Peyer's patch (tissue), 4 donors: ENCODE measurements around the gene TPI1. TPM values are rescaled to one million over a fixed set of nuclear protein-coding genes. Genes with fewer than 3 reads are reported as not detected.

Experiments
- DNase-seq, 3 donors: peaks; one replicate each; pipeline ENCODE4 v3.0.0-alpha.2; 2017 to 2019
- H3K27ac ChIP-seq, 4 donors: fragments of 200-600 bp; sonication (generic); one replicate each; pipeline ENCODE4 v1.5.1; 2016 to 2019
- H3K27me3 ChIP-seq, 2 donors: fragments of 200-600 bp; sonication (generic); one replicate each; pipeline ENCODE4 v1.5.1; 2019
- H3K36me3 ChIP-seq, 3 donors: fragments of 200-600 bp; sonication (generic); one replicate each; pipeline ENCODE4 v1.5.1; 2016 to 2019
- H3K4me1 ChIP-seq, 4 donors: fragments of 200-600 bp; sonication (generic); one replicate each; pipeline ENCODE4 v1.5.1; 2016 to 2019
- H3K4me3 ChIP-seq, 4 donors: fragments of 200-600 bp; sonication (generic); 1 replicate in 3 of 4; 2 replicates in 1 of 4; pipeline ENCODE4 v1.5.1; 2016 to 2019; ENCODE audit warnings: mild to moderate bottlenecking in 1 of 4
- H3K9me3 ChIP-seq, 4 donors: fragments of 200-600 bp; sonication (generic); one replicate each; pipeline ENCODE4 v1.5.1; 2016 to 2019; ENCODE audit warnings: mild to moderate bottlenecking in 1 of 4
- CTCF ChIP-seq, 6 experiments: fragments of 450-650 bp in 4 of 6; fragments of 200-600 bp in 2 of 6; sonication (generic) in 1 of 6; IDR thresholded peaks; one replicate each; pipeline ENCODE4 v1.5.1; 2017 to 2019; ENCODE audit warnings: antibody characterized with exemption in 6 of 6, mild to moderate bottlenecking in 3 of 6, moderate library complexity in 1 of 6
- POLR2A ChIP-seq, 2 donors: fragments of 450-650 bp; IDR thresholded peaks; one replicate each; pipeline ENCODE4 v1.5.1; 2017; ENCODE audit warnings: antibody characterized with exemption in 2 of 2, mild to moderate bottlenecking in 2 of 2, moderate library complexity in 2 of 2
- total RNA-seq, 4 donors: library from RNA; depleted of rRNA; stranded (reverse); fragments of >200 nt; gene quantifications; one replicate each; pipeline ENCODE4 v1.1.0, GENCODE V29; 2016

Gene TPI1
- total RNA-seq, 4 donors from 2014 or later, result 591 to 1,061 (median 658) TPM

- Histone ChIP-seq H3K36me3 (peaks cover 0 to 50% (median 0%) of the 10 kb centered on the region in 3 donors), H3K4me3 (no peak overlapping the region), H3K4me1 (peaks cover 0 to 14% (median 7%) of the 10 kb centered on the region in 4 donors), H3K9me3 (no peaks in the 10 kb centered on the region), H3K27ac (no peak overlapping the region), H3K27me3 (no peaks in the 10 kb centered on the region)
- no peak for DNase-seq
- TF ChIP-seq POLR2A (IDR thresholded peaks at IDR 0.05) (no peak), CTCF (IDR thresholded peaks at IDR 0.05) (no peak)
Observed at GRCh38 chr12:6855322-6855721, 12.0 kb upstream of the TPI1 start.

- Histone ChIP-seq H3K27me3 (no peaks in the 10 kb centered on the region), H3K4me3 (no peak overlapping the region), H3K36me3 (peaks cover 0 to 83% (median 0%) of the 10 kb centered on the region in 3 donors), H3K9me3 (no peaks in the 10 kb centered on the region), H3K4me1 (no peaks in the 10 kb centered on the region), H3K27ac (no peak overlapping the region)
- TF ChIP-seq CTCF (IDR thresholded peaks at IDR 0.05), result no peak
- no peak for TF ChIP-seq POLR2A (IDR thresholded peaks at IDR 0.05)
- no peak for DNase-seq
Observed at GRCh38 chr12:6858799-6859198, 8.5 kb upstream of the TPI1 start.

- DNase-seq, result no peak
- Histone ChIP-seq H3K36me3 (peaks cover 0 to 95% (median 0%) of the 10 kb centered on the region in 3 donors), H3K9me3 (no peaks in the 10 kb centered on the region), H3K27me3 (no peaks in the 10 kb centered on the region), H3K27ac (no peak overlapping the region), H3K4me3 (no peak overlapping the region), H3K4me1 (no peaks in the 10 kb centered on the region)
- TF ChIP-seq POLR2A (IDR thresholded peaks at IDR 0.05) (no peak), CTCF (IDR thresholded peaks at IDR 0.05) (no peak)
Observed at GRCh38 chr12:6860116-6860515, 7.2 kb upstream of the TPI1 start.

- peaks cover 0 to 97% (median 0%) of the 10 kb centered on the region in 3 donors for H3K36me3 ChIP-seq
- TF ChIP-seq CTCF (IDR thresholded peaks at IDR 0.05) (no peak), POLR2A (IDR thresholded peaks at IDR 0.05) (no peak)
- DNase-seq, result no peak
Observed at GRCh38 chr12:6860942-6861341, 6.4 kb upstream of the TPI1 start.

GRCh38 chr12:6861391-6861790 lies 5.9 kb upstream of the TPI1 start:
- peaks cover 0 to 95% (median 0%) of the 10 kb centered on the region in 3 donors for H3K36me3 ChIP-seq
- no peak overlapping the region for H3K4me3 ChIP-seq
- H3K9me3 ChIP-seq, result no peaks in the 10 kb centered on the region
- TF ChIP-seq CTCF (IDR thresholded peaks at IDR 0.05) (no peak), POLR2A (IDR thresholded peaks at IDR 0.05) (no peak)
- no peaks in the 10 kb centered on the region for H3K4me1 ChIP-seq
- H3K27me3 ChIP-seq, result no peaks in the 10 kb centered on the region
- no peak overlapping the region for H3K27ac ChIP-seq
- DNase-seq, result no peak

More at GRCh38 chr12:6860942-6861341, 6.4 kb upstream of the TPI1 start:
- no peaks in the 10 kb centered on the region for H3K9me3 ChIP-seq
- no peaks in the 10 kb centered on the region for H3K4me1 ChIP-seq
- no peak overlapping the region for H3K27ac ChIP-seq
- no peaks in the 10 kb centered on the region for H3K27me3 ChIP-seq
- no peak overlapping the region for H3K4me3 ChIP-seq

GRCh38 chr12:6863033-6863432 lies 4.3 kb upstream of the TPI1 start:
- H3K4me1 ChIP-seq, result peaks cover 0 to 6% (median 0%) of the 10 kb centered on the region in 4 donors
- H3K27me3 ChIP-seq, result no peaks in the 10 kb centered on the region
- no peak overlapping the region for H3K4me3 ChIP-seq
- no peak for TF ChIP-seq CTCF (IDR thresholded peaks at IDR 0.05)
- TF ChIP-seq POLR2A (IDR thresholded peaks at IDR 0.05), result no peak
- H3K9me3 ChIP-seq, result no peaks in the 10 kb centered on the region
- H3K36me3 ChIP-seq, result peaks cover 0 to 78% (median 0%) of the 10 kb centered on the region in 3 donors
- no peak for DNase-seq
- H3K27ac ChIP-seq, result no peak overlapping the region
